Activated CD4-positive, alpha-beta T cell treated with anti-CD3 and anti-CD28 coated beads for 36 hours (primary cell): ENCODE measurements around the gene DNAJC3. TPM values are rescaled to one million over a fixed set of nuclear protein-coding genes. Genes with fewer than 3 reads are reported as not detected.
"Not testable (repeated sequence)": the region's sequence is repeated elsewhere in the genome, so short reads cannot be mapped to it uniquely, and the experiment has no call there.

Source experiments
- ATAC-seq: fragments of 200-7000 bp; cut with Tn5 transposase; one replicate; pipeline ENCODE4 v1.10.0; 2021; ENCODE audit warnings: mild to moderate bottlenecking, moderate library complexity
- CTCF ChIA-PET: fragments of 350-600 bp; sonication (Branson Sonifier 250); formaldehyde crosslinking; loops from one replicate; lab custom pipeline; 2021; ENCODE audit warnings: antibody characterized with exemption; lab: Charles Lee
- POLR2A ChIA-PET: fragments of 350-600 bp; sonication (Branson Sonifier 250); formaldehyde crosslinking; loops from one replicate; lab custom pipeline; 2021; ENCODE audit warnings: antibody characterized with exemption, inconsistent platforms; lab: Charles Lee
- DNase-seq: peaks from one replicate; pipeline ENCODE4 v3.0.0-alpha.2; 2020
- H3K27ac Mint-ChIP-seq: one replicate; pipeline ENCODE4 v1.8.0; 2021; ENCODE audit warnings: mixed read lengths
- H3K27me3 Mint-ChIP-seq: one replicate; pipeline ENCODE4 v1.8.0; 2021; ENCODE audit warnings: mixed read lengths
- H3K36me3 Mint-ChIP-seq: one replicate; pipeline ENCODE4 v1.8.0; 2021; ENCODE audit warnings: low read depth, mixed read lengths
- H3K4me1 Mint-ChIP-seq: one replicate; pipeline ENCODE4 v1.8.0; 2021; ENCODE audit warnings: mixed read lengths
- H3K4me3 Mint-ChIP-seq: one replicate; pipeline ENCODE4 v1.8.0; 2021; ENCODE audit warnings: mild to moderate bottlenecking, moderate library complexity, mixed read lengths
- H3K9me3 Mint-ChIP-seq: one replicate; pipeline ENCODE4 v1.8.0; 2021; ENCODE audit warnings: low read depth, mixed read lengths
- intact Hi-C, 2 experiments: fragments of 100-400 bp; cut with DNase I in 1 of 2; cut with micrococcal nuclease in 1 of 2; formaldehyde crosslinking; loops; one replicate each; pipeline versions ENCODE4 v1.14.2 to v1.15.1; 2022 to 2024; cut with DNase I, micrococcal nuclease
- total RNA-seq, 2 experiments: library from RNA; stranded (reverse); gene quantifications; one replicate each; pipeline ENCODE4 v1.2.3, GENCODE V29; 2021

Gene DNAJC3
- total RNA-seq, 2 experiments from 2014 or later = 13.4 to 16.3 TPM

DNA sequence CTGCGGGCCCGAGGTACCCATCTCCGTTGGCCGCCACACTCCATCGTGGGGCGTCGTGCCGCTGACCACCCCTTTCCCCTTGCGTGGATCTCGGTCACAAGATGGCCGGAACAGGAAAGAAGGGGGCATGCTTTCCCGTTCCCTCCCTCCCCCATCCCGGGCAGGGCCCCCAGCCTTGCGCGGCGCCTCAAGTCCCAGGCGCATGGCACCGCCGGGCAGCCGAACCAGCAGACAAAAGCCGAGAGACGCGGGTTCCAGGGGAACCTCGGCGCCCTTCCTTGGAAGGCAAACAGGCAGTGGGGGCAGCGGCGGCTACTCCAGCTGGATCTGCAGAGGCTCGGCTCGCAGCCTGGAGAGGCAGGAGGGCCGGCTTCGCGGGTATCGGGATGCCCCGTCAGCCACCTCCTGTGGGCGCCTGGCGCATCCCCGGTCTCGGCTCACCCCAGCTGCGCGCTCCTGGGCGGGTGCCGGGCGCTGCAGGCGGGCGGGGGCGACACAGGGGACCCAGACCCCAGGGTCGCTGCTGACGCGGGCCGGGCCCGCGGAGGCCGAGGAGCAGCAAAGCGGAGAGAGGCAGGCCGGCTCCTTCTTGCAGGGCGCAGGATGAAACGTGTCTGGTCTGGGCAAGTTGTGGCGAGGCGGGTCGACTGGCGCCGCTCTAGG lies 32.9 kb upstream of the DNAJC3 start:
- no peaks in the 10 kb centered on the region for H3K36me3 Mint-ChIP-seq
- H3K27ac Mint-ChIP-seq = no peak overlapping the region
- H3K4me1 Mint-ChIP-seq = peaks cover 3% of the 10 kb centered on the region
- peak; percentile 39 for ATAC-seq
- intact Hi-C loops = no loop called here
- CTCF ChIA-PET = interaction anchor here (0.6 to 2.2 kb wide), 4 partner anchors 10 to 189 kb away, joined by 3 to 9 read pairs (median 4); no protein-coding TSS in a partner anchor
- POLR2A ChIA-PET = no interaction called here
- DNase-seq = peak; percentile 12
- H3K27me3 Mint-ChIP-seq = peaks cover 36% of the 10 kb centered on the region
- no peaks in the 10 kb centered on the region for H3K9me3 Mint-ChIP-seq
- H3K4me3 Mint-ChIP-seq = peak overlapping the region; percentile 61

DNA sequence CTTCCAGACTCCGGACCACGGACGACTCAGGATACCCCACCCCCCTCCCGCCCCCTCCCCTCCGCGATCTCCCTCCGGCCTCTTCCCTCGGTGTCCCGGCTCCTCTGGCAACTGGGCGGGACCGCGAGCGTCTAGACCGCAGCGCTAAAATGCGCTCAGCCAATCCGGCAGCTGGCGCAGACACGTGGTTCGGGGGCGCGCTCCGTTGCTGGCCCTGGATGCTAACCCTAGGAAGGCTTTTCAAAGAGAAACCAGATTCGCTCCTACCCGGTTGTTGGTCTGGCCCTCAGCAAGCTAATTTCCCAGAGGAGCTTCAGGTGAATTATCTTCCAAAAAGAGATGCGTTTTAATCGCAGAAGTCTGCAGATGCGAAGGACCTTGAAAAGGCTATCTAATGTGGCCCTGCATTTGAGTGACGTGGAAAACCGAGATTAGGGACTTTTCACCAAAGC lies 32.3 kb upstream of the DNAJC3 start, which contains the start of gene DZIP1:
Gene DZIP1, minus strand, starts transcription at position 106 of the 452 bp plus-strand sequence. CDS start 2,677 bp downstream, outside the sequence.
- Mint-ChIP-seq H3K27me3 (peaks cover 36% of the 10 kb centered on the region), H3K36me3 (no peaks in the 10 kb centered on the region), H3K4me1 (peaks cover 3% of the 10 kb centered on the region), H3K9me3 (no peaks in the 10 kb centered on the region), H3K4me3 (peak within 1 kb of the TSS; percentile 61), H3K27ac (no peak within 1 kb of the TSS)
- intact Hi-C loops = no loop called here
- ATAC-seq = peak; percentile 84
- DNase-seq = peak; percentile 61
- CTCF ChIA-PET = interaction anchor here (0.9 to 2.2 kb wide), 3 partner anchors 10 to 189 kb away, joined by 3 to 9 read pairs (median 4); no protein-coding TSS in a partner anchor
- POLR2A ChIA-PET = no interaction called here

DNA sequence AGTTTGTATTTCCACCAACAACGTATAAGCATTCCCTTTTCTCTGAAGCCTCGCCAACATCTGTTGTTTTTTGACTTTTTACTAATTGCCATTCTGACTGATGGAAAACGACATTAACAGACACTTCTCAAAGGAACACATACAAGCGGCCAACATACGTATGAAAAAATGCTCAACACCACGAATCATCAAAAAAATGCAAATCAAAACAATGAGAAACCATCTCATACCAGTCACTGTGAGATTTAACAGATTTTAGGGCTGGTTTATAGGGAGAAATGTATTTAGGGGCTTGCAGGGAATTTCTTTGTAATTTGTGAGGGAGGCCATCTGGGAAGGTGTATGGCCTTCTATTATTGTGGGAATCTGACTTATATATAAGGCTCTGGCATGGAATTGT lies 29.6 kb upstream of the DNAJC3 start:
- Mint-ChIP-seq H3K36me3 (no peaks in the 10 kb centered on the region), H3K9me3 (no peaks in the 10 kb centered on the region), H3K4me3 (no peak overlapping the region), H3K4me1 (peaks cover 3% of the 10 kb centered on the region), H3K27me3 (peaks cover 23% of the 10 kb centered on the region), H3K27ac (no peak overlapping the region)
- intact Hi-C loops = no loop called here
- POLR2A ChIA-PET = no interaction called here
- CTCF ChIA-PET = no interaction called here
- ATAC-seq (no peak), DNase-seq (no peak)

DNA sequence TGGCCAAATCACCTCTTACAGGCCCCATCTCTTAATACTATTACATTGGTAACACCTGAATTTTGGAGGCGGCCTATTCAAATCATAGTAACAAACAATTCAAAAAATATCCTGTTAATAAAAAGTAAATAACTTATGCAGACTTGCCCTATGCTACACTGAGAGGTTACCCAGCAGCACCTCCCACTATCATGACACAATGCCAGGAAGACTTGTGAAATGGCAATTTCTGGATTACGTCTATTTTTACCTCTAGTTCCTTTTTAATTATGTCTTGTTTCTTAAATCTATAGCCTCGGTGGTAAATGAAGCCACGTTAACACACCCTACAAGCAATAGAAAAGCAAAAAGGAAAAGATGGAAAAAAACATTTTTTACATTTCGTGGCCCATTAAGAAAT lies 26.2 kb upstream of the DNAJC3 start:
- ChIA-PET CTCF (no interaction called here), POLR2A (no interaction called here)
- H3K27ac Mint-ChIP-seq = no peak overlapping the region
- DNase-seq (no peak), ATAC-seq (no peak)
- no peaks in the 10 kb centered on the region for H3K4me1 Mint-ChIP-seq
- H3K9me3 Mint-ChIP-seq = no peaks in the 10 kb centered on the region
- intact Hi-C loops = no loop called here
- H3K27me3 Mint-ChIP-seq = peaks cover 14% of the 10 kb centered on the region
- no peaks in the 10 kb centered on the region for H3K36me3 Mint-ChIP-seq
- no peak overlapping the region for H3K4me3 Mint-ChIP-seq

DNA sequence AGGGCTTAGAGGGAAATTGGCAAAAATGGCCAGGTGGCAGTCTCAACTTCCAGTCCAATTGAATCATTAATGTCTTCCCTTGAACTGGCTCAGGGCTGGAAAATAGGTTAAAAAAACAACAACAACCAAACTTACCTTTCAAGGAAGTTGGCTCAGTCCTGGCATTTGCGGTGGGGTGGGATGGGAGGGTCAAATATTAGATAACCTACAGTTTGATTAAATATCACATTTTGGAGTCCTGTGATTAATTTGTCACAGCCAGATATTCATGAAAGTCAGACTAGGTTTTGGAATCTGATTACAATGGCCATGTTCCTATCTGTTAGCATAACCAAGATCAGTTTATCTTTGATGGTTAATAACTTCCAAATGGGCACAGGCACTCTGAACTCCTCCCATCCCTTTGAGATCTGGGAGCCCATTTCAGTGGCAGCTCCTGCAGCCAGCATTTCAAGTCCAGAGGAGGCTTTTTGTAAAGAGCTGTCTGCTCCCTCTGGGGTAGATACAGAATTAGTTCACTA lies 24.6 kb upstream of the DNAJC3 start:
- intact Hi-C loops = no loop called here
- ChIA-PET POLR2A (no interaction called here), CTCF (interaction anchor here (1.5 kb wide), 1 partner anchor 27 kb away, joined by 4 read pairs; no protein-coding TSS in a partner anchor)
- DNase-seq (no peak), ATAC-seq (no peak)
- no peaks in the 10 kb centered on the region for H3K36me3 Mint-ChIP-seq
- peaks cover 14% of the 10 kb centered on the region for H3K27me3 Mint-ChIP-seq
- H3K9me3 Mint-ChIP-seq = no peaks in the 10 kb centered on the region
- no peaks in the 10 kb centered on the region for H3K4me1 Mint-ChIP-seq
- H3K27ac Mint-ChIP-seq = no peak overlapping the region
- H3K4me3 Mint-ChIP-seq = no peak overlapping the region

DNA sequence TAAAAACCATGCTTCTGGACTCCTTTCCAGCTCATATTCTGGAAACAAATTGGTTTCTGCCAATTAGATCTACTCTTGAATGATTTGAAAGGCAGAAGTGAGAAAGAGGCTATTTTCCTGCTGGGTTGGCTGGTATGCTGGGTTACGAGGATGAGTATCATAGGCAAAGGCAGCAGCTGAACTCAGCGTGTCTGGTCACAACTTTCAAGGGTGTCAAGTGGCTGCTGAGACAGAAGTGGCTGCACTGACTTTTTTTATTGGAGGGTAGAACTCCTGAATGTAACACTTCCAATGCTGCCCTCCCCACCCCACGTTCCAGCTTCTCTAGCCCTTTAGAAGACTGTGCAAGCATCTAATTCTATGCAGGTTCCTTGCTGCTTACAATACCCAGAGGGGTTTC lies 24.1 kb upstream of the DNAJC3 start:
- peaks cover 12% of the 10 kb centered on the region for H3K27me3 Mint-ChIP-seq
- POLR2A ChIA-PET = no interaction called here
- CTCF ChIA-PET = interaction anchor here (1.5 kb wide), 1 partner anchor 28 kb away, joined by 4 read pairs; no protein-coding TSS in a partner anchor

DNA sequence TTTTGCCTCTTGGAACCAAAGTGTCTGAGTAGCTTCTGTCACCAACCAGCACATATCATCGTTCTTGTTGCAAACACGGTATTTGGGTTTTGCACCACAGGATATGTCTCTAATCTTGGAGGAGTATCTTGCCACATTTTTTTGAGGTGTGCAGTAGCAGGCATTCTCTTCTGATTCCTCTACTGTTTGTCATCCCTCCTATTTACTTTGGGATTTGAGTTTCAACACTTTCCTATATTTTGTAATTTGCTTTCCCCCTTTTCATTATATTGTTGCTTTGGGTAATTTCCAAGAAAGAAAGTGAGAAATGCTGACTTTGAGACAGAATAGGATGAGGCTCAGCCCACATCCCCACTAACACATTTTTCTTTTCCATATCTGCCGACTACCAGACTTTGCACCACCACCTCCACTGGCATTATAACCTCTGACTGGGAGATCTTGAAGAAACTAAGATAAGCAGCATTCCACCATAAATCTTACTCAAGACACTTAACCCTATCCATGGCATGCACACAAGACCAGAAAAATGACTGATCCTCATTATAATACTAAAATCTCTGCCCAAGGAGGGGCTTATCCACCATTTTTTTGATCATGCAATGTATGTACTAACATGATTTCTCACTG lies 20.4 kb upstream of the DNAJC3 start:
- H3K4me1 Mint-ChIP-seq = no peaks in the 10 kb centered on the region
- DNase-seq (no peak), ATAC-seq (no peak)
- H3K27ac Mint-ChIP-seq = no peak overlapping the region
- H3K36me3 Mint-ChIP-seq = no peaks in the 10 kb centered on the region
- CTCF ChIA-PET = no interaction called here
- H3K4me3 Mint-ChIP-seq = no peak overlapping the region
- no peaks in the 10 kb centered on the region for H3K9me3 Mint-ChIP-seq
- intact Hi-C loops = no loop called here
- H3K27me3 Mint-ChIP-seq = peaks cover 12% of the 10 kb centered on the region
- POLR2A ChIA-PET = no interaction called here

More for the DNA sequence above, 24.1 kb upstream of the DNAJC3 start:
- no peak for ATAC-seq
- no peaks in the 10 kb centered on the region for H3K4me1 Mint-ChIP-seq
- H3K36me3 Mint-ChIP-seq = no peaks in the 10 kb centered on the region
- intact Hi-C loops = no loop called here
- no peak overlapping the region for H3K27ac Mint-ChIP-seq
- DNase-seq = no peak
- no peak overlapping the region for H3K4me3 Mint-ChIP-seq
- H3K9me3 Mint-ChIP-seq = no peaks in the 10 kb centered on the region

DNA sequence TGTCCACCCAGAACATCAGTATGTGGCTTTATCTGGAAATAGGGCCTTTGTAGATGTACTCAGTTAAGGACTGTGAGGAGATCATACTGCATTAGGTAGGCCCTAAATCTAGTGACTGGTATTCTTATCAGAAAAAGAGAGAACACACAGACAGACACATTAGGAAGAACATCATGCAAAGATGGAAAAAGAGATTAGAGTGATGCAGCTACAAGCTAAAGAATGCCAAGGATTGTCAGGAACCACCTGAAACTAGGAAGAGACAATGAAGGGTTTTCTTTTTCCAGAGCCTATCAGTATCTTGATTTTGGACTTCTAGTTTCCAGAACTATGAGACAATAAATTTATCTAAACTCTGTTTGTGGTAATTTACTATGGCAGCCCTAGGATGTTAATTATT lies 17.4 kb upstream of the DNAJC3 start:
- peaks cover 19% of the 10 kb centered on the region for H3K27me3 Mint-ChIP-seq
- ChIA-PET POLR2A (no interaction called here), CTCF (interaction anchor here (0.8 to 1.6 kb wide), 3 partner anchors 50 to 237 kb away, joined by 3 to 4 read pairs (median 3); no protein-coding TSS in a partner anchor)
- no peaks in the 10 kb centered on the region for H3K4me1 Mint-ChIP-seq
- ATAC-seq (no peak), DNase-seq (no peak)
- no peaks in the 10 kb centered on the region for H3K36me3 Mint-ChIP-seq
- H3K27ac Mint-ChIP-seq = no peak overlapping the region
- peaks cover 9% of the 10 kb centered on the region for H3K9me3 Mint-ChIP-seq
- H3K4me3 Mint-ChIP-seq = no peak overlapping the region
- intact Hi-C loops = no loop called here

DNA sequence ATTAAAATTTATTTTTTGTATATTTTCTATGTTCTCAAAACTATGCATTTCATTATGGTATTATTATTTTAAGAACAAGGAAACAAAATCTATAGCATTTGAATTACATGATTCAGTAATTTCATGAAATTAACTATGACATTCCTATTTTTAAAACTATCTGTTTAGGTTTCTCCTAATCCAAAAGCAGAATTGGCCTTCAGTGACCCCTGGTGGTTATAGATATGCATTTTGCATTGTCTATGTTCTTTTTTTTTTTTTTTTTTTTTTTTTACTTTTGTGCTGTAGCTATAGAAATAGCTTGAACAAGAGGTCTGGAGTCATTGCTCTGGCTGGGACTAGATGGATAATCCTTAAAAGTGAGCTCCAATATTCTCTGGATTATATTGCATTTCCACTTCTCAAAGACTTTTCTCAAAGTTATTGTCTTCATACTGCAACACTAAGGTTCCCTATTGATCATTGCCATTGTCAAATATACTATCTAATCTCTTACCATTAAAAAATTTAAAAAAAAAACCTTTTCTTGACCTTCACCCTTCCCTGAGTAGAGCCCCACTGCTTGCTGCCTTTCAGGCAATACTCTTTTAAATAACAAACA lies 15.9 kb upstream of the DNAJC3 start:
- Mint-ChIP-seq H3K27ac (no peak overlapping the region), H3K4me1 (no peaks in the 10 kb centered on the region), H3K9me3 (peaks cover 16% of the 10 kb centered on the region), H3K36me3 (no peaks in the 10 kb centered on the region), H3K27me3 (peaks cover 19% of the 10 kb centered on the region), H3K4me3 (no peak overlapping the region)
- intact Hi-C loops = loop anchor here (1.0 to 5.0 kb wide), 5 partner anchors 37 to 174 kb away; no protein-coding TSS in a partner anchor
- DNase-seq (peak; percentile 21), ATAC-seq (no peak)
- ChIA-PET CTCF (interaction anchor here (0.6 to 1.6 kb wide), 13 partner anchors 10 to 470 kb away, joined by 3 to 13 read pairs (median 4); no protein-coding TSS in a partner anchor), POLR2A (no interaction called here)

DNA sequence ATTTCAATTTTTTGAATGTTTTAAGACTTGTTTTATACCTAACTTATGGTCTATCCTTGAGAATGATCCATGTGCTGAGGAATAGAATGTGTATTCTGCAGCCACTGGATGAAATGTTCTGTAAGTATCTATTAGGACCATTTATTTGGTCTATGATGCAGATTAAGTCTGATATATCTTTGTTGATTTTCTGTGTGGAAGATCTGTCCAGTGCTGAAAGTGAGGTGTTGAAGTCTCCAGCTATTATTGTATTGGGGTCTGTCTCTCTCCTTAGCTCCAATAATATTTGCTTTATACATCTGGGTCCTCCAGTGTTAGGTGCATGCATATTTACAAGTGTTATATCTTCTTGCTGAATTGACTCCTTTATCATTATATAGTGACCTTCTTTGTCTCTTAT lies 9.7 kb upstream of the DNAJC3 start:
- peaks cover 54% of the 10 kb centered on the region for H3K9me3 Mint-ChIP-seq
- POLR2A ChIA-PET, ATAC-seq, intact Hi-C loops, H3K27ac Mint-ChIP-seq, H3K27me3 Mint-ChIP-seq, H3K4me3 Mint-ChIP-seq, H3K4me1 Mint-ChIP-seq, H3K36me3 Mint-ChIP-seq, CTCF ChIA-PET, DNase-seq: not testable (repeated sequence)

DNA sequence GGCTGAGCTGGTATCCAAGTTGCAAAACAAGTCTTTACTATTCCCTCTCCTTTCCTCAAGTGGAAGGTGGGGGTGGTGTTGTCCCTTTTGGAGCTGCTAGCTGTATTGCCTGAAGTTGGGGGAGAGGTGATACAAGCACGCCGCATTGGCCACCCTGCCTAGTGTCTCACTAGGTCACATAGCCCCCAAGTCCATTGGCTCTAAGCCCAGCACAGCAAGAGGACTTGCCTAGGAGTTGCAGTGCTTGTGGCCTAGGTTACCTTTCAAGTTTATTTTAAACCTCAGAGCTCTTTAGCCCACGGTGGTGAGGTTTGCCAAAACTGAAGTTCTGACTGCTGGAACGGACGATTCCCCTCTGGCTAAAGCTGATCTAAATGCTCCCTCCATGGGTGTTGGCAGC lies 5.3 kb upstream of the DNAJC3 start:
- ATAC-seq (no peak), DNase-seq (no peak)
- peaks cover 41% of the 10 kb centered on the region for H3K9me3 Mint-ChIP-seq
- no peak overlapping the region for H3K4me3 Mint-ChIP-seq
- H3K4me1 Mint-ChIP-seq = peaks cover 18% of the 10 kb centered on the region
- H3K36me3 Mint-ChIP-seq = peaks cover 18% of the 10 kb centered on the region
- no peaks in the 10 kb centered on the region for H3K27me3 Mint-ChIP-seq
- ChIA-PET POLR2A (no interaction called here), CTCF (interaction anchor here (0.6 to 1.0 kb wide), 2 partner anchors 11 to 47 kb away, joined by 3 read pairs; no protein-coding TSS in a partner anchor)
- no peak overlapping the region for H3K27ac Mint-ChIP-seq
- intact Hi-C loops = no loop called here
